ENCODE measurements around the gene BEND3. TPM values are rescaled to one million over a fixed set of nuclear protein-coding genes. Genes with fewer than 3 reads are reported as not detected.
A peak's percentile ranks its signal among the peaks of the same experiment; 100 is the strongest.
"Not testable (repeated sequence)": the region's sequence is repeated elsewhere in the genome, so short reads cannot be mapped to it uniquely, and the experiment has no call there.

BEND3 gene
- total RNA-seq, 1 donor from 2014 or later: 3.1 TPM

DNA sequence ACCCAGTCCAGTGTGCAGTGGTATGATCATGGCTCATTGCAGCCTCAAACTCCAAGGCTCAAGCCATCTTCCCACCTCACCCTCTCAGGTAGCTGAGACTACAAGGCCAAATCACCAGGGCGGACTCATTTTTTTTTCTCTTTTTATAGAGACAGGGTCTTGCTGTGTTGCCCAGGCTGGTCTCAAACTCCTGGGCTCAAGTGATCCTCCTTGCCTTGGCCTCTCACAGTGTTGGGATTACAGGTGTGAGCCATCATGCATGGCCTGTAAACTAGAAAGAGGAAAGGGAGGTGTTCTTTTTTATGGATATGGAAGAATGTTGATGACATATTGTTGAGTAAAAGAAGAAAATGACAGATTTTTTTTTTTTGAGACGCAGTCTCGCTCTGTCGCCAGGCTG lies 5.1 kb upstream of the BEND3 start:
- TF ChIP-seq, protein P1, sequence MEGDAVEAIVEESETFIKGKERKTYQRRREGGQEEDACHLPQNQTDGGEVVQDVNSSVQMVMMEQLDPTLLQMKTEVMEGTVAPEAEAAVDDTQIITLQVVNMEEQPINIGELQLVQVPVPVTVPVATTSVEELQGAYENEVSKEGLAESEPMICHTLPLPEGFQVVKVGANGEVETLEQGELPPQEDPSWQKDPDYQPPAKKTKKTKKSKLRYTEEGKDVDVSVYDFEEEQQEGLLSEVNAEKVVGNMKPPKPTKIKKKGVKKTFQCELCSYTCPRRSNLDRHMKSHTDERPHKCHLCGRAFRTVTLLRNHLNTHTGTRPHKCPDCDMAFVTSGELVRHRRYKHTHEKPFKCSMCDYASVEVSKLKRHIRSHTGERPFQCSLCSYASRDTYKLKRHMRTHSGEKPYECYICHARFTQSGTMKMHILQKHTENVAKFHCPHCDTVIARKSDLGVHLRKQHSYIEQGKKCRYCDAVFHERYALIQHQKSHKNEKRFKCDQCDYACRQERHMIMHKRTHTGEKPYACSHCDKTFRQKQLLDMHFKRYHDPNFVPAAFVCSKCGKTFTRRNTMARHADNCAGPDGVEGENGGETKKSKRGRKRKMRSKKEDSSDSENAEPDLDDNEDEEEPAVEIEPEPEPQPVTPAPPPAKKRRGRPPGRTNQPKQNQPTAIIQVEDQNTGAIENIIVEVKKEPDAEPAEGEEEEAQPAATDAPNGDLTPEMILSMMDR (IDR thresholded peaks at IDR 0.05): no peak
- Histone ChIP-seq H3K9me3 (no peaks in the 10 kb centered on the region), H3K27ac (no peak overlapping the region), H3K36me3 (no peaks in the 10 kb centered on the region), H3K4me3 (no peak overlapping the region), H3K4me1 (peaks cover 16% of the 10 kb centered on the region), H3K27me3 (ENCODE audit: low read depth) (peaks cover 3% of the 10 kb centered on the region)
- no peak for DNase-seq
- no peak for ATAC-seq
- intact Hi-C loops (cut with DNase I): no loop called here

DNA sequence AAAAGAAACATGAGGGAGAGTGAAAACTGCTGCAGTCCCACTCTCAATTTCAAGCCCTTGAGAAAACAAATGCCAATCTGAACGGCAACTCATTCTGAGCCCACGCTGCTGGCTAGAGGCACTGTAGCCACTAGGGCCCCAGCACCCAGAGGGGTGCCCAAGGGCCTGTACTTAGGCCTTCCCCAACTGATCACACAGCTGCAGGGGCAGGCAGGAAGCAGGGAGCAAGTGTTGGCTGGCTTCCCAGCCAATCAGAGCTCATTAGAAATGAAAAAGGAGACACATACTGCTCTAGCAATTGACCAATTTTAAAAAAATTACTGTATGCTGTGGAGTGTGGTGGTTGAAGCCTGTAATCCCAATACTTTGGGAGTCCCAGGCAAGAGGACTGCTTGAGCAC lies 3.7 kb upstream of the BEND3 start:
- Histone ChIP-seq H3K4me1 (peaks cover 17% of the 10 kb centered on the region), H3K27ac (no peak overlapping the region), H3K4me3 (no peak overlapping the region), H3K36me3 (no peaks in the 10 kb centered on the region), H3K27me3 (ENCODE audit: low read depth) (peaks cover 3% of the 10 kb centered on the region), H3K9me3 (no peaks in the 10 kb centered on the region)
- TF ChIP-seq, protein P1 (IDR thresholded peaks at IDR 0.05): no peak
- intact Hi-C loops (cut with DNase I): no loop called here
- ATAC-seq: no peak
- no peak for DNase-seq

DNA sequence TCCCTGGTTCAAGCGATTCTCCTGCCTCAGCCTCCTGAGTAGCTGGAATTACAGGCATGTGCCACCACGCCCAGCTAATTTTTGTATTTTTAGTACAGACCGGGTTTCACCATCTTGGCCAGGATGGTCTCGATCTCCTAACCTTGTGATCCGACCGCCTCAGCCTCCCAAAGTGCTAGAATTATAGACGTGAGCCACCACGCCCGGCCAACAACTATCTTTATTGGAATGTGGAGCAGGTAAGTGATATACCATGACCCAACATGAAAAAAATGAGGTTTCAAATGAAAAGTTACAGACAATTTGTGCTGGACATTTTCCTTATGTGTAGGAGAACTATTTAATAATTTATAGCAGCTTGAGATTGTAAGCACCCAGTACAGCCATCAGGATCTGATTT lies 3.2 kb upstream of the BEND3 start:
- H3K36me3 ChIP-seq; H3K27me3 ChIP-seq (ENCODE audit: low read depth); H3K27ac ChIP-seq; H3K9me3 ChIP-seq; H3K4me3 ChIP-seq; ATAC-seq; DNase-seq; intact Hi-C loops (cut with DNase I): not testable (repeated sequence)
- H3K4me1 ChIP-seq: peaks cover 21% of the 10 kb centered on the region

DNA sequence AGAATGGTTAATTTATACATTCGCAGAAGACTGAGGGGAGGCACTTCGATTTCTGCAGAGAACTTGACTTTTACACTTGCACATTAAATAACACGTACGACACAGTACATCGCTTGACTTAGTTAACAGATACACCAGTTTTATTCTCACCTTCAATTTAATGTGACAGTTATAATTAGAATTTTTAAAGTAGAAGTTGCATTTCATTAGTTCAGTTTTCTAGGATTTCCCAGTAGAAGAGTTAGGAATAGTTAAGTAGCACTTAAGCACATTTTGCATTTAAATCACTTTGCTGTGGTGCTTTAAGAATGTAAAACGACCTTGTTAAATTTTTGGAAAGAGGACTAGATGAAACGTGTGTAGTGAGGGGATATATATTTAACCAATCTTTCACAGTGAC lies 1.6 kb upstream of the BEND3 start:
- no peak overlapping the region for H3K27ac ChIP-seq
- intact Hi-C loops (cut with DNase I): no loop called here
- no peaks in the 10 kb centered on the region for H3K9me3 ChIP-seq
- peak overlapping the region; percentile 80 for H3K4me3 ChIP-seq
- H3K27me3 ChIP-seq (ENCODE audit: low read depth): peaks cover 3% of the 10 kb centered on the region
- DNase-seq (no peak), ATAC-seq (no peak)
- no peaks in the 10 kb centered on the region for H3K36me3 ChIP-seq
- TF ChIP-seq, protein P1 (IDR thresholded peaks at IDR 0.05): no peak
- H3K4me1 ChIP-seq: peaks cover 24% of the 10 kb centered on the region

DNA sequence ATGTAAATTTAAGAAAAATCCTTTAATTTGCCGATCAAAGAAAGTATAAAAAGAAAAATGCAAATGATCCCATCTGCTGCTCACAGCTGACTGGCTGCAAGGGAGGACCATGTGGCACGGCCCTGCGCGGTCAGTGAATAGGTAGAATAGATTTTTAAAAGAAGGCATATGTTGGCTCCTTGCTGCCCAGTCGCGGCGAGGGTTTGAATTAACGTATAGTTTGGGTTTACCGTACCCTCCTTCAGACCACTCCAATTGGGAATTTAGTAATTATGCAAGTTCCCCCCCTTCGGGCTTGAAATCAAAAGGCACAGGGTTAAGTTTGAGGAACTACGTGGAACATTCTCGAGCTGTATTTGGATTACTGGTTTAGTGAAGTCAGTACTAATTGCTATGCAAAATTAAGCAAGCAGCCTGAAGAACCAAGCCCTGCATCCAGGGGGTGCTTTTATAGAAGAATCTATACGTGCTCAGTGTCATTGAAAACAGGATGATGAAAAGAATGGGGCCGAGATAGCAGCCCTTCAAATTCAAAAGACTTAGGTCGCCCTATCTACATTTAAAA lies 1.1 kb upstream of the BEND3 start:
- DNase-seq: peak; percentile 58
- intact Hi-C loops (cut with DNase I): no loop called here

DNA sequence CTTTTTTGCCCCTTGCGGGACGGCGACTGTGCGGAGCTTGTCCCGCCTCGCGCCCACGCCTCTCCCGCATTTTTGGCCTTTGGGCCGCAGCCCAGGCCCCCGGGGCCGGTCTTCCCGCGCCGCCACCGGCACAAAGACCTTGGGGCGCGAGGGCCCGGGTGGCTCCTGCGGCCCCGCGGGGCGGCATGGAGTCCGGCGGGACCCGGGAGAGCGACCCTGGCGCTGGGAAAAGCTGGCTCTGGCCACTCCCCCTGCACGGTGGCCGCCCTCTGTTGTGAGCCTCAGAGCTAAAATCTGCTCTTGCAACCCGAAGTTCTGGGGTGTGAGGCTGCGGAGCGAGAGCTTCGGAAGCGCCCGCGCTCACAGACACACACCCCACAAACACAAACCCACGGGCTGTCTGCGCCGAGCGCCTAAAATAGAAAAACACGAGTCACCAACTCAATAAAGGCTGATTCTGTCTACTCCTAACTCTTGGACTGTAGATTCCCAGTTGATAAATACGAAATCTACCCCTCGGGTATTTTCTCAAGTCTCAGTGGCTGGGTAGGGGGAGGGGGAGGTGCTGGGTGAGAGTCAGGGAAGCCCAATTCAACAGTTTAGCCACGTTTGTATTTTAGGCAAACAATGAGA lies 496 bp upstream of the BEND3 start:
- ATAC-seq: peak; percentile 53 to 67
- H3K27me3 ChIP-seq (ENCODE audit: low read depth): peaks cover 3% of the 10 kb centered on the region
- peaks cover 24% of the 10 kb centered on the region for H3K4me1 ChIP-seq
- TF ChIP-seq, protein P1 (IDR thresholded peaks at IDR 0.05): no peak
- H3K27ac ChIP-seq: peak overlapping the region; percentile 71
- DNase-seq: no peak
- peak overlapping the region; percentile 80 for H3K4me3 ChIP-seq
- H3K9me3 ChIP-seq: no peaks in the 10 kb centered on the region
- intact Hi-C loops (cut with DNase I): no loop called here
- H3K36me3 ChIP-seq: no peaks in the 10 kb centered on the region

More for the DNA sequence above, 1.1 kb upstream of the BEND3 start:
- H3K36me3 ChIP-seq: no peaks in the 10 kb centered on the region
- H3K9me3 ChIP-seq: no peaks in the 10 kb centered on the region
- peaks cover 24% of the 10 kb centered on the region for H3K4me1 ChIP-seq
- TF ChIP-seq, protein P1 (IDR thresholded peaks at IDR 0.05): no peak
- H3K4me3 ChIP-seq: peak overlapping the region; percentile 80
- peak overlapping the region; percentile 71 for H3K27ac ChIP-seq
- H3K27me3 ChIP-seq (ENCODE audit: low read depth): peaks cover 3% of the 10 kb centered on the region
- peak; percentile 39 to 65 for ATAC-seq

Measured in lower lobe of right lung (tissue), 2 donors.